H1 (cell line): ENCODE measurements around the gene CEP120.

Experiments
- CHD1 ChIP-seq: IDR thresholded peaks from 2 replicates; pipeline ENCODE4 v1.6.1; 2012; ENCODE audit warnings: low read depth, low read length, improper control_type of control experiment
- CREB1 ChIP-seq: IDR thresholded peaks from 2 replicates; pipeline ENCODE4 v1.6.1; 2012; ENCODE audit warnings: inconsistent platforms
- CTCF ChIP-seq, 3 experiments: IDR thresholded peaks; 1 replicate in 2 of 3; 2 replicates in 1 of 3; pipeline versions ENCODE4 v1.5.1 to v1.6.1; 2011; ENCODE audit warnings: low read length in 3 of 3, mild to moderate bottlenecking in 3 of 3, inconsistent platforms in 2 of 3, low read depth in 1 of 3, moderate library complexity in 1 of 3; ENCODE audit not compliant: insufficient read depth in 1 of 3; ENCODE audit errors: control extremely low read depth in 1 of 3
- EP300 ChIP-seq, 2 experiments: IDR thresholded peaks; 1 replicate in 1 of 2; 2 replicates in 1 of 2; pipeline ENCODE4 v1.6.1; 2011 to 2012; ENCODE audit warnings: low read depth in 2 of 2, low read length in 2 of 2, mild to moderate bottlenecking in 2 of 2, borderline replicate concordance in 1 of 2, inconsistent platforms in 1 of 2, moderate library complexity in 1 of 2
- GABPA ChIP-seq: IDR thresholded peaks from 2 replicates; pipeline ENCODE4 v1.6.1; 2011; ENCODE audit warnings: mild to moderate bottlenecking, low read length, moderate library complexity, borderline replicate concordance; ENCODE audit not compliant: insufficient read depth
- MAFK ChIP-seq: IDR thresholded peaks from 2 replicates; pipeline ENCODE4 v1.6.1; 2012; ENCODE audit warnings: low read depth, mild to moderate bottlenecking, improper control_type of control experiment, low read length
- POU5F1 ChIP-seq: IDR thresholded peaks from 2 replicates; pipeline ENCODE4 v1.6.1; 2011; ENCODE audit warnings: low read depth, mild to moderate bottlenecking, low read length, moderate library complexity
- RAD21 ChIP-seq, 2 experiments: IDR thresholded peaks in 1 of 2; conservative IDR thresholded peaks in 1 of 2; 2 replicates each; pipeline ENCODE4 v1.6.1; 2011; ENCODE audit warnings: low read depth in 2 of 2, low read length in 2 of 2, improper control_type of control experiment in 1 of 2, inconsistent platforms in 1 of 2, mild to moderate bottlenecking in 1 of 2, moderate library complexity in 1 of 2
- SP1 ChIP-seq: IDR thresholded peaks from 2 replicates; pipeline ENCODE4 v1.6.1; 2011; ENCODE audit warnings: low read depth, low read length
- TBP ChIP-seq: IDR thresholded peaks from 2 replicates; pipeline ENCODE4 v1.6.1; 2011; ENCODE audit warnings: low read depth, low read length, improper control_type of control experiment
- TF ChIP-seq, protein P1 (sequence below): IDR thresholded peaks from 2 replicates; pipeline ENCODE4 v1.6.1; 2012; ENCODE audit warnings: low read length, inconsistent platforms

DNA sequence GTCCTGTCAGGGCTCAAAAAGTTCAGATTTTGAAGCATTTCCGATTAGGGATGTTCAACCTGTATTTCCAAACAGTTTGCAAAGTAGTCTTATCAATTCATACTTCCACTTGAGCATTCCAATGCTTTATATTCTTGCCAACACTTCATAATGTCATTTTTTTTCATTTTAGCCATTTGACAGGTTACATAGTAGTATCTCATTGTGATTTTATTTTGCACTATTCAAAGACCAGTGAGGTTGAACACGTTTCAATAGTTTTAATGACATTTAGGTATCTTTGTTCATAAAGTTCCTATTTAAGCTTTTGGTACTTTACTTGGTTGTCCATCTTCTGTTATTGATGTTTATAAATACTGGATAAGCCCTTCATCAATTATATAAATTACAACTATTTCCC lies 71.4 kb downstream of the CEP120 start:
- no peak for TF ChIP-seq TBP
- no peak for TF ChIP-seq CHD1
- no peak for TF ChIP-seq CTCF (IDR thresholded peaks at IDR 0.05; ENCODE audit: control extremely low read depth in 1 of 3, insufficient read depth in 1 of 3, low read depth in 1 of 3, low read length in 3 of 3)
- no peak for TF ChIP-seq GABPA
- TF ChIP-seq RAD21 (IDR thresholded peaks at IDR 0.05 in 1 of 2, conservative IDR thresholded peaks at IDR 0.05 in 1 of 2; ENCODE audit: low read depth in 2 of 2, low read length in 2 of 2) = no peak
- no peak for TF ChIP-seq SP1
- TF ChIP-seq MAFK = no peak
- no peak for TF ChIP-seq EP300 (IDR thresholded peaks at IDR 0.05; ENCODE audit: borderline replicate concordance in 1 of 2, low read depth in 2 of 2, low read length in 2 of 2)
- TF ChIP-seq CREB1 = no peak
- no peak for TF ChIP-seq POU5F1
- TF ChIP-seq, protein P1, sequence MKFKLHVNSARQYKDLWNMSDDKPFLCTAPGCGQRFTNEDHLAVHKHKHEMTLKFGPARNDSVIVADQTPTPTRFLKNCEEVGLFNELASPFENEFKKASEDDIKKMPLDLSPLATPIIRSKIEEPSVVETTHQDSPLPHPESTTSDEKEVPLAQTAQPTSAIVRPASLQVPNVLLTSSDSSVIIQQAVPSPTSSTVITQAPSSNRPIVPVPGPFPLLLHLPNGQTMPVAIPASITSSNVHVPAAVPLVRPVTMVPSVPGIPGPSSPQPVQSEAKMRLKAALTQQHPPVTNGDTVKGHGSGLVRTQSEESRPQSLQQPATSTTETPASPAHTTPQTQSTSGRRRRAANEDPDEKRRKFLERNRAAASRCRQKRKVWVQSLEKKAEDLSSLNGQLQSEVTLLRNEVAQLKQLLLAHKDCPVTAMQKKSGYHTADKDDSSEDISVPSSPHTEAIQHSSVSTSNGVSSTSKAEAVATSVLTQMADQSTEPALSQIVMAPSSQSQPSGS = no peak
